ENCODE results near the gene IL1RL2. TPM values are rescaled to one million over a fixed set of nuclear protein-coding genes. Genes with fewer than 3 reads are reported as not detected.

The IL1RL2 gene
- total and polyA plus RNA-seq, 2 of the 4 experiments (the other 2 are of a cell fraction): 0.09 to 0.36 TPM

DNA sequence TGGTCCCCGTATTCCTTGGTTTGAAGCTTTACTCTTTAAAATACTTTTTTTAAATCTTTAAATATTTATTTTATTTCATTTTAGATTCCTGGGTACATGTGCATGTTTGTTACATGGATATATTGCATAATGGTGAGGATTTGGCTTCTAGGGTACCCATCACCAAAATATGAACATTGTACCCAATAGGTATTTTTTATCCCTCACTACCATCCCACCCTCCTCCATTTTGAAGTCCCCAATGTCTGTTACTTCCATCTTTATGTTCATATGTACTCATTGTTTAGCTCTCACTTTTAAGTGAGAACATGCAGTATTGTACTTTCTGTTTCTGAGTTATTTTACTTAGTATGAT lies 65.0 kb downstream of the IL1RL2 start (continued):
- TF ChIP-seq SMC3 (IDR thresholded peaks at IDR 0.05; ENCODE audit: low read depth, low read length): no peak
- no peak for TF ChIP-seq MAFK (IDR thresholded peaks at IDR 0.05; ENCODE audit: low read depth, low read length)
- no peak for TF ChIP-seq NFE2L2 (IDR thresholded peaks at IDR 0.05; ENCODE audit: low read depth, low read length)
- no peak for TF ChIP-seq MXI1 (IDR thresholded peaks at IDR 0.05; ENCODE audit: borderline replicate concordance, low read depth, low read length)
- TF ChIP-seq CEBPB (IDR thresholded peaks at IDR 0.05; ENCODE audit: low read depth, low read length): no peak
- TF ChIP-seq RFX5 (IDR thresholded peaks at IDR 0.05; ENCODE audit: low read depth, low read length): no peak

DNA sequence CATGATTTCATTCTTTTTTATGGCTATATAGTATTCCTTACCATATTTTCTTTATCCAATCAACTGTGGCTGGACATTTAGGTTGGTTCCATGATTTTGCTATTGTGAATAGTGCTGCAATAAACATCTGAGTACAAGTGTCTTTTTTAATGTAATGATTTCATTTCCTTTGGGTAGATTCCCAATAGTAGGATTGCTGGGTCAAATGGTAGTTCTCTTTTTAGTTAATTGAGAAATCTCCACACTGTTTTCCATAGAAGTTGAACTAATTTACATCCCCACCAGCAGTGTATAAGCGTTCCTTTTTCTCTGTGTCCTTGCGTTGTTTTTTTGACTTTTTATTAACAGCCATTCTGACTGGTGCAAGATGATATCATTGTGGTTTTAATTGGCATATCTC lies 65.4 kb downstream of the IL1RL2 start:
- Histone ChIP-seq H3K9ac (ENCODE audit: low read depth, low read length) (no peak overlapping the region), H2BK120ac (ENCODE audit: low read depth, low read length) (no peak overlapping the region), H2AK9ac (replicated peaks; ENCODE audit: low read depth, low read length, poor library complexity) (no peak overlapping the region), H3K56ac (ENCODE audit: extremely low read depth, insufficient read depth, low read length) (no peak overlapping the region), H3K4me2 (ENCODE audit: low read depth, low read length) (no peak overlapping the region), H3K23ac (ENCODE audit: low read depth, low read length) (no peak overlapping the region), H4K8ac (ENCODE audit: low read depth in 2 of 2, low read length in 2 of 2) (no peak overlapping the region), H3K79me1 (ENCODE audit: low read depth in 1 of 2, low read length in 2 of 2) (no peaks in the 10 kb centered on the region), H3K36me3 (ENCODE audit: control insufficient read depth, insufficient read depth, low read length) (no peaks in the 10 kb centered on the region), H2AK5ac (ENCODE audit: low read depth, low read length) (no peak overlapping the region), H4K20me1 (ENCODE audit: insufficient read depth, low read length) (no peaks in the 10 kb centered on the region), H3K4ac (ENCODE audit: low read depth, low read length) (no peak overlapping the region), H3K27ac (ENCODE audit: insufficient read depth, low read length) (no peak overlapping the region), H3K27me3 (ENCODE audit: control insufficient read depth, insufficient read depth, low read length) (peaks cover 2% of the 10 kb centered on the region; the same call in 1 of the 2 replicates), H3K4me1 (ENCODE audit: control insufficient read depth, insufficient read depth, low read length) (peaks cover 1% of the 10 kb centered on the region; the same call in 1 of the 2 replicates), H4K5ac (ENCODE audit: low read depth, low read length) (no peak overlapping the region), H3K4me3 (ENCODE audit: insufficient read depth, low read depth, low read length) (no peak overlapping the region), H2BK15ac (ENCODE audit: low read depth, low read length) (no peak overlapping the region), H3K9me3 (ENCODE audit: control insufficient read depth, insufficient read depth, low read length) (no peaks in the 10 kb centered on the region), H2BK20ac (ENCODE audit: low read depth, low read length) (no peak overlapping the region), H2BK5ac (ENCODE audit: low read depth, low read length, poor library complexity, severe bottlenecking) (no peak overlapping the region), H2AFZ (replicated peaks; ENCODE audit: low read length, poor library complexity) (no peak overlapping the region), H4K91ac (ENCODE audit: insufficient read depth, low read depth, low read length) (no peak overlapping the region), H3K14ac (replicated peaks; ENCODE audit: low read depth, low read length) (no peak overlapping the region), H3K9me1 (ENCODE audit: insufficient read depth, low read length) (peaks cover 5% of the 10 kb centered on the region; the same call in 1 of the 2 replicates), H3K18ac (ENCODE audit: low read depth, low read length) (no peak overlapping the region)
- no CpG with 5 or more reads among the region's 2 CpGs for WGBS, 2 experiments (ENCODE audit: extremely low coverage in 2 of 2, insufficient read length in 1 of 2)
- ChIA-PET POLR2A (ENCODE audit: unreplicated experiment) (no interaction called here), CTCF (interaction anchor here (1.0 to 1.3 kb wide), 3 partner anchors 11 to 199 kb away, joined by 3 to 4 read pairs (median 3); no protein-coding TSS in a partner anchor)
- in situ Hi-C loops (cut with MboI; ENCODE audit: low sequenced_read_pairs): loop anchor here (5.0 kb wide), 1 partner anchor 105 kb away; the partner anchor contains the start of gene IL18R1
- dilution Hi-C loops (cut with HindIII; ENCODE audit: low sequenced_read_pairs, unreplicated experiment): no loop called here
- DNase-seq: no peak
- intact Hi-C loops (cut with micrococcal nuclease): no loop called here
- ATAC-seq (ENCODE audit: low read depth): no peak
- BruUV-seq (replicated peaks): no TSS peak
- TF ChIP-seq CEBPB (IDR thresholded peaks at IDR 0.05; ENCODE audit: low read depth, low read length) (no peak), RCOR1 (IDR thresholded peaks at IDR 0.05; ENCODE audit: insufficient replicate concordance, low read length) (no peak), MAZ (IDR thresholded peaks at IDR 0.05; ENCODE audit: borderline replicate concordance, low read depth, low read length) (no peak), SMC3 (IDR thresholded peaks at IDR 0.05; ENCODE audit: low read depth, low read length) (no peak), BHLHE40 (IDR thresholded peaks at IDR 0.05; ENCODE audit: low read depth, low read length) (no peak), CHD1 (IDR thresholded peaks at IDR 0.05; ENCODE audit: low read depth, low read length) (no peak), MXI1 (IDR thresholded peaks at IDR 0.05; ENCODE audit: borderline replicate concordance, low read depth, low read length) (no peak), FOS (IDR thresholded peaks at IDR 0.05; ENCODE audit: low read depth, low read length) (no peak), RAD21 (IDR thresholded peaks at IDR 0.05; ENCODE audit: low read length) (no peak)
- TF ChIP-seq, protein P1, sequence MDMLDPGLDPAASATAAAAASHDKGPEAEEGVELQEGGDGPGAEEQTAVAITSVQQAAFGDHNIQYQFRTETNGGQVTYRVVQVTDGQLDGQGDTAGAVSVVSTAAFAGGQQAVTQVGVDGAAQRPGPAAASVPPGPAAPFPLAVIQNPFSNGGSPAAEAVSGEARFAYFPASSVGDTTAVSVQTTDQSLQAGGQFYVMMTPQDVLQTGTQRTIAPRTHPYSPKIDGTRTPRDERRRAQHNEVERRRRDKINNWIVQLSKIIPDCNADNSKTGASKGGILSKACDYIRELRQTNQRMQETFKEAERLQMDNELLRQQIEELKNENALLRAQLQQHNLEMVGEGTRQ (IDR thresholded peaks at IDR 0.05; ENCODE audit: low read depth, low read length): no peak
- TF ChIP-seq, protein P2, sequence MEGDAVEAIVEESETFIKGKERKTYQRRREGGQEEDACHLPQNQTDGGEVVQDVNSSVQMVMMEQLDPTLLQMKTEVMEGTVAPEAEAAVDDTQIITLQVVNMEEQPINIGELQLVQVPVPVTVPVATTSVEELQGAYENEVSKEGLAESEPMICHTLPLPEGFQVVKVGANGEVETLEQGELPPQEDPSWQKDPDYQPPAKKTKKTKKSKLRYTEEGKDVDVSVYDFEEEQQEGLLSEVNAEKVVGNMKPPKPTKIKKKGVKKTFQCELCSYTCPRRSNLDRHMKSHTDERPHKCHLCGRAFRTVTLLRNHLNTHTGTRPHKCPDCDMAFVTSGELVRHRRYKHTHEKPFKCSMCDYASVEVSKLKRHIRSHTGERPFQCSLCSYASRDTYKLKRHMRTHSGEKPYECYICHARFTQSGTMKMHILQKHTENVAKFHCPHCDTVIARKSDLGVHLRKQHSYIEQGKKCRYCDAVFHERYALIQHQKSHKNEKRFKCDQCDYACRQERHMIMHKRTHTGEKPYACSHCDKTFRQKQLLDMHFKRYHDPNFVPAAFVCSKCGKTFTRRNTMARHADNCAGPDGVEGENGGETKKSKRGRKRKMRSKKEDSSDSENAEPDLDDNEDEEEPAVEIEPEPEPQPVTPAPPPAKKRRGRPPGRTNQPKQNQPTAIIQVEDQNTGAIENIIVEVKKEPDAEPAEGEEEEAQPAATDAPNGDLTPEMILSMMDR (conservative IDR thresholded peaks at IDR 0.05; ENCODE audit: low read depth, low read length): no peak

Data from IMR-90 (cell line).